ENCODE data around the gene OR6M1.

DNA sequence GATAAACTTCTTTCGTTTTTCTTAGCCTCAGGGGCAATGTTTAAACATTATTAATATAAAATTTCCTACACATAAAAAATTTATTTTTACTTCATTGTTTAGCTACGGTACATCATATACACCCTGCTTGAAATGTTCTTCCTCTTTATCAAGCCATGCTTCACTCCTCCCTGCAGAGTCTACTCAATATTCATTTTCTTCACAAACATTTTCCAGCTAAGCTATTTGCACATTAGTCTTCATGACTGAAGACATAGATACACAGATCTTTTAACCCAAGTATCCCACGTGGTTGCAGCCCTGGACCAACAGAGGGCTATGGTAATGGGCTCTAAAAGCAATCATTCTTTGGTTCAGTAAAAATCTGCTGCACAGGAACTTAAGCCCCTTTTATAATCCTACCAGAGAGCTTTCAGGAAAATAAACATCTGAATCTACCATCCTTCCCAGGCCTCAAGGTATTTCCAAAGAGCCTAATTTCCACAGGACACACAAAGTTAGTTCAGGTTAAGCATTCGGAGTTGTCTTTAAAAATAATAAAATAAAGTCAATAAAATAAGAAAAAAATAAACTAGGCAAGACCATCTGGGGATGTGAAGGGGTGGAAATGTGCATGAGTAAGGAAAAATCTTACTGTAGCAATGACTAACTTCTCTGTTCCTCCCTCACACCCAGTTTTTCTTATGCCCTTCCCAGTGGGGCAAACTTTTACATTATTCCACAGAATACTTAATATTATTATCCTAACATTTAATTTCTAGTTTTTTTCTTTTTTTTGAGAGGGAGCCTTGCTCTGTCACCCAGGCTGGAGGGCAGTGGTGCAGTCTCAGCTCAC lies 30.2 kb downstream of the OR6M1 start:
- TF ChIP-seq TAF1 (IDR thresholded peaks at IDR 0.05; ENCODE audit: low read depth) (no peak), EP300 (IDR thresholded peaks at IDR 0.05; ENCODE audit: borderline replicate concordance) (no peak), EGR1 (IDR thresholded peaks at IDR 0.05) (no peak), RAD21 (IDR thresholded peaks at IDR 0.05; ENCODE audit: low read depth) (no peak), NFIC (IDR thresholded peaks at IDR 0.05) (no peak), TEAD4 (IDR thresholded peaks at IDR 0.05) (no peak), YY1 (IDR thresholded peaks at IDR 0.05; ENCODE audit: low read depth) (no peak), TCF12 (IDR thresholded peaks at IDR 0.05; ENCODE audit: low read depth) (no peak), FOXM1 (IDR thresholded peaks at IDR 0.05; ENCODE audit: borderline replicate concordance, low read depth) (no peak), CEBPB (IDR thresholded peaks at IDR 0.05) (no peak)
- TF ChIP-seq, protein P1, sequence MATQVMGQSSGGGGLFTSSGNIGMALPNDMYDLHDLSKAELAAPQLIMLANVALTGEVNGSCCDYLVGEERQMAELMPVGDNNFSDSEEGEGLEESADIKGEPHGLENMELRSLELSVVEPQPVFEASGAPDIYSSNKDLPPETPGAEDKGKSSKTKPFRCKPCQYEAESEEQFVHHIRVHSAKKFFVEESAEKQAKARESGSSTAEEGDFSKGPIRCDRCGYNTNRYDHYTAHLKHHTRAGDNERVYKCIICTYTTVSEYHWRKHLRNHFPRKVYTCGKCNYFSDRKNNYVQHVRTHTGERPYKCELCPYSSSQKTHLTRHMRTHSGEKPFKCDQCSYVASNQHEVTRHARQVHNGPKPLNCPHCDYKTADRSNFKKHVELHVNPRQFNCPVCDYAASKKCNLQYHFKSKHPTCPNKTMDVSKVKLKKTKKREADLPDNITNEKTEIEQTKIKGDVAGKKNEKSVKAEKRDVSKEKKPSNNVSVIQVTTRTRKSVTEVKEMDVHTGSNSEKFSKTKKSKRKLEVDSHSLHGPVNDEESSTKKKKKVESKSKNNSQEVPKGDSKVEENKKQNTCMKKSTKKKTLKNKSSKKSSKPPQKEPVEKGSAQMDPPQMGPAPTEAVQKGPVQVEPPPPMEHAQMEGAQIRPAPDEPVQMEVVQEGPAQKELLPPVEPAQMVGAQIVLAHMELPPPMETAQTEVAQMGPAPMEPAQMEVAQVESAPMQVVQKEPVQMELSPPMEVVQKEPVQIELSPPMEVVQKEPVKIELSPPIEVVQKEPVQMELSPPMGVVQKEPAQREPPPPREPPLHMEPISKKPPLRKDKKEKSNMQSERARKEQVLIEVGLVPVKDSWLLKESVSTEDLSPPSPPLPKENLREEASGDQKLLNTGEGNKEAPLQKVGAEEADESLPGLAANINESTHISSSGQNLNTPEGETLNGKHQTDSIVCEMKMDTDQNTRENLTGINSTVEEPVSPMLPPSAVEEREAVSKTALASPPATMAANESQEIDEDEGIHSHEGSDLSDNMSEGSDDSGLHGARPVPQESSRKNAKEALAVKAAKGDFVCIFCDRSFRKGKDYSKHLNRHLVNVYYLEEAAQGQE (IDR thresholded peaks at IDR 0.05; ENCODE audit: low read depth), result no peak
- TF ChIP-seq, protein P2, sequence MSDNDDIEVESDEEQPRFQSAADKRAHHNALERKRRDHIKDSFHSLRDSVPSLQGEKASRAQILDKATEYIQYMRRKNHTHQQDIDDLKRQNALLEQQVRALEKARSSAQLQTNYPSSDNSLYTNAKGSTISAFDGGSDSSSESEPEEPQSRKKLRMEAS (IDR thresholded peaks at IDR 0.05), result no peak
